ENCODE measurements around the gene SIK2.
A peak's percentile ranks its signal among the peaks of the same experiment; 100 is the strongest.
"Not testable (repeated sequence)": the region's sequence is repeated elsewhere in the genome, so short reads cannot be mapped to it uniquely, and the experiment has no call there.

SIK2 gene

GRCh38 chr11:111629499-111629898 is 27.2 kb downstream of the SIK2 start:
- DNase-seq, result no peak

GRCh38 chr11:111631024-111631665 is 28.9 kb downstream of the SIK2 start:
- no peak for DNase-seq

GRCh38 chr11:111631666-111632039 is 29.4 kb downstream of the SIK2 start:
- no peak for DNase-seq

- no peak for DNase-seq
Measured at GRCh38 chr11:111632516-111633220, 30.4 kb downstream of the SIK2 start.

- peak; percentile 31 for DNase-seq
Measured at GRCh38 chr11:111633248-111633647, 31.0 kb downstream of the SIK2 start.

- DNase-seq, result peak; percentile 20
Measured at GRCh38 chr11:111633756-111634362, 31.6 kb downstream of the SIK2 start.

- no peak for DNase-seq
Measured at GRCh38 chr11:111634981-111635705, 32.9 kb downstream of the SIK2 start.

GRCh38 chr11:111635706-111636045 is 33.4 kb downstream of the SIK2 start:
- DNase-seq, result no peak

- DNase-seq, result no peak
Measured at GRCh38 chr11:111637885-111638284, 35.6 kb downstream of the SIK2 start.

DNA sequence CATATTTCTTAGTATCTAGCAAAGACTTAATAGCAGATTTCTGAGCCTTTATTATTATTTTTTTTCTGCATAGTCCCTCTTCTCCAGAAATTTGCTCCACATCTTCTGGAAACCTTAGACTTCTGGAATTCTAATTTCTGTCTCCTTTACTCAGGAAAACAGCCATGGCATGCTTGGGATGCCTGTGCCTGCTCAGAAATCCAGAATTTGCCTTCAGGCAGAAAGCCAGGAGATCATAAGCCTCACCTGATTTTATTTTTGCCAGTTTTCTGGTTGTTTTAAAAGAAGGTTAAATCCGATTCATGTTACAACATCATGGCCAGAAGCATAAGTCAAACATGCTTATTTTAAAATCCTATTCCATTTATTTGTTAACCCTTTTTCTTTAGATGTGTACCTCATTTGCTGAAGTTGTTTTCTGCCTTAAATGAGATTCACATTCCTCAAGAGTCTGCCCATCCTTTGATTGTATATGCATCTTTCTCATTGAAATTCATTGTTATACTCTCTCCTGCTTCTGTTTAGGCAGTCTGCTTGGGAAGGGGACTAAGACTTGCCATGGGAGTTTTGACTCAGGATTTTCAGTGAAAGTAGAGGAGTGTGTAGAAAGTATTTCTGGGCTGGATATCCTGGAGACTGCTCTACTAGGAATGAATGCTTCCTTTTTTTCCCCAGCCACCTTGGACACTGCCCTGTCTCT is 37.1 kb downstream of the SIK2 start:
- DNase-seq, result no peak

DNA sequence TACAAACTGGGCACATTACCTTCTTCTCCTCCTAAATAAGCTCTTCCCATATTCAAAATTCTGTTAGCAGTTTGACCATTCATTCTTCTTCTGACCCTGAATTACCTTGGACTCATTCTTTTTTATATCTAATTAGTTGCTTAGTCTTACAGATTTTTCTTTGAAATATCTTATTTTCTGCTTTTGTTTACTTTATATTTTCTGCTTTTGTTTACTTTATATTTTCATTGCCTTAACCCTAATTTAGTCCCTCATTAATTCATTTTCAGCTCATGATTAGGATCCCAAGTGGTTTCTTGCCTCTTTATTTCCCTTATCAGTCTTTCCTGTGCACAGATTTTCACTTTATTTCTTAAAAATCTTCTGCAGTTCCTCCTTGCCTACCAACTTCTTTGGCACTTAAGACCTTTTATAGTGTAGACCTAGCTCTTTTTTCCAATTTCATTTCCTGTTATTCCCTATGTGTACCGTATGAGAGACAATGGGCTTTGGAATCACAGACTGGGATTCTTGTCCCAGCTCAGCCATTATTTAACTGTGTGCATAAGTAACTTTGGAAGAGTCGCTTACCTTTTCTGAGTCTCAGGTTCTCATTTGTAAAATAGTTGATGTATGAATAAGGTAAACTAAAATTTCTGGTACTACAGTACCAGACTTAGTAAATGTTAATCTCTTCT is 39.2 kb downstream of the SIK2 start:
- DNase-seq, result no peak

- DNase-seq, result no peak
Measured at GRCh38 chr11:111642542-111642941, 40.3 kb downstream of the SIK2 start.

- DNase-seq, result no peak
Measured at GRCh38 chr11:111644922-111645321, 42.7 kb downstream of the SIK2 start.

GRCh38 chr11:111645657-111646316 is 43.5 kb downstream of the SIK2 start:
- no peak for DNase-seq

DNA sequence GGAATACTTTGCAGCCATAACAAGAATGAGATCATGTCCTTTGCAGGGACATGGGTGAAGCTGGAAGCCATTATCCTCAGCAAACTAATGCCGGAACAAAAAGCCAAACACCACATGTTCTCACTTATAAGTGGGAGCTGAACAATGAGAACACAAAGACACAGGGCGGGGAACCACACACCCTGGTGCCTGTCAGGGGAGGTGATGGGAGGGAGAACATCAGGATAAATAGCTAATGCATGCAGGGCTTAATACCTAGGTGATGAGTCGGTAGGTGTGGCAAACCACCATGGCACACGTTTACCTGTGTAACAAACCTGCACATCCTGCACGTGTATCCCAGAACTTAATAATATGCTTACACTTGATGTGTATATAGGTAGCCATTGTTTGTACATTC is 49.1 kb downstream of the SIK2 start:
- DNase-seq, result not testable (repeated sequence)

GRCh38 chr11:111652184-111652583 is 49.9 kb downstream of the SIK2 start:
- DNase-seq, result no peak

GRCh38 chr11:111654601-111655000 is 52.4 kb downstream of the SIK2 start:
- no peak for DNase-seq

DNA sequence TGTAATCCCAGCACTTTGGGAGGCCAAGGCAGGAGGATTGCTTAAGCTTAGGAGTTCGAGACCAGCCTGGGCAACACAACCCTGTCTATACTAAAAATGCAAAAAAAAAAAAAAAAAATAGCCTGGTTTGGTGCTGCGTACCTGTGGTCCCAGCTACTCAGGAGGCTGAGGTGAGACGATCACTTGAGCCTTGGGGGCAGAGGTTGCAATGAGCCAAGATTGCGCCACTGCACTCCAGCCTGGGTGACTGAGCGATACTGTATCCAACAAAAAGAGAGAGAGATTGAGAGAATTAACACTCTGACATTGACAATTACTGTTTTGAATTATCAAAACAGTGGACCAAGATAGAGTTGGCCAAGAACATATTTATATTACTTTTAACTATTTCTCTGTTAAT is 53.7 kb downstream of the SIK2 start:
- DNase-seq, result no peak

GRCh38 chr11:111657905-111658304 is 55.7 kb downstream of the SIK2 start:
- not testable (repeated sequence) for DNase-seq

DNA sequence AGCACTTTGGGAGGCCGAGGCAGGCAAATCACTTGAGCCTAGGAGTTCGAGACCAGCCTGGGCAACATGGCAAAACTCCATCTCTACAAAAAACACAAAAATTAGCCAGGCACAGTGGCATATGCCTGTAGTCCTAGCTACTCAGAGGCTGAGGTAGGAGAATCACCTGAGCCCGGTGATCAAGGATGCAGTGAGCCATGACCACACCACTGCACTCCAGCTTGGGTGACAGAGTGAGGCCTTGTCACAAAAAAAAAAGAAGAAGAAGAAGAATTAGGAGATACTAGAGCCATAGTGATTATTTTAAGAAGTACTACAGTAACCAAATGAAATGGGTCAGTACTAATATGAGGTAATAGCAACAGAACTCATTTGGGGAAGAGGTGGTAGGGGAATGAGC is 56.2 kb downstream of the SIK2 start:
- not testable (repeated sequence) for DNase-seq

- no peak for DNase-seq
Measured at GRCh38 chr11:111659201-111660115, 57.2 kb downstream of the SIK2 start.
